ENCODE data around the gene CLDN9. TPM values are rescaled to one million over a fixed set of nuclear protein-coding genes. Genes with fewer than 3 reads are reported as not detected.
A peak's percentile ranks its signal among the peaks of the same experiment; 100 is the strongest.

CLDN9 gene
- total RNA-seq, 1 experiment from 2014 or later, result 1.3 TPM

GRCh38 chr16:3044708-3045107, 32.0 kb downstream of the CLDN9 start:
- Histone ChIP-seq H3K4ac (ENCODE audit: low read depth, low read length) (no peak overlapping the region), H4K8ac (replicated peaks; ENCODE audit: insufficient read length, low read depth, low read length) (no peak overlapping the region)

More at GRCh38 chr16:3044708-3045107, 32.0 kb downstream of the CLDN9 start:
- H2BK15ac ChIP-seq (ENCODE audit: low read depth, low read length), result no peak overlapping the region
- WGBS (ENCODE audit: extremely low coverage, insufficient read length, low lambda C conversion rate), result no CpG with 5 or more reads among the region's 6 CpGs
- no peak overlapping the region for H2BK5ac ChIP-seq (ENCODE audit: insufficient read length, low read length)
- no peak overlapping the region for H3K27ac ChIP-seq (ENCODE audit: insufficient read length, low read depth, low read length)
- no peaks in the 10 kb centered on the region for H3K27me3 ChIP-seq (ENCODE audit: insufficient read depth, low read length)
- no peak overlapping the region for H3T11ph ChIP-seq (ENCODE audit: low read length)
- H3K4me2 ChIP-seq (ENCODE audit: insufficient read depth, insufficient read length, low read length), result no peak overlapping the region
- H3K23me2 ChIP-seq (ENCODE audit: insufficient read length, low read depth, low read length, poor library complexity, severe bottlenecking), result peaks cover 20% of the 10 kb centered on the region
- peaks cover 57% of the 10 kb centered on the region for H3K27me3 Mint-ChIP-seq (ENCODE audit: low read depth)
- no peaks in the 10 kb centered on the region for H3K9me3 ChIP-seq (ENCODE audit: control insufficient read depth, low read depth, low read length)
- H3K4me3 Mint-ChIP-seq, result peak overlapping the region; percentile 79 to 91
- H2BK20ac ChIP-seq (ENCODE audit: low read depth, low read length, poor library complexity, severe bottlenecking), result no peak overlapping the region
- H3K23ac ChIP-seq (ENCODE audit: insufficient read length, low read depth, low read length), result no peak overlapping the region
- H3K79me2 ChIP-seq (ENCODE audit: insufficient read depth, low read length), result no peaks in the 10 kb centered on the region
- DNase-seq, result no peak
- H4K5ac ChIP-seq (ENCODE audit: insufficient read length, low read depth, low read length), result no peak overlapping the region
- TF ChIP-seq CTCF (conservative IDR thresholded peaks at IDR 0.05), result no peak
- H3K9me3 Mint-ChIP-seq, result peaks cover 0 to 3% of the 10 kb centered on the region in 2 experiments; a peak in 2 of 5 replicates
- no peak overlapping the region for H2BK120ac ChIP-seq (ENCODE audit: low read depth, low read length, poor library complexity, severe bottlenecking)
- H4K20me1 ChIP-seq (ENCODE audit: control insufficient read depth, insufficient read depth, insufficient read length), result no peaks in the 10 kb centered on the region
- H3K4me1 ChIP-seq (ENCODE audit: insufficient read depth, low read length), result no peaks in the 10 kb centered on the region
- no peak overlapping the region for H3K9ac ChIP-seq (ENCODE audit: extremely low read depth, insufficient read length, low read length)
- peaks cover 5 to 16% (median 10%) of the 10 kb centered on the region in 3 experiments; a peak in 5 of 7 replicates for H3K36me3 Mint-ChIP-seq (ENCODE audit: insufficient read depth in 1 of 3, low read depth in 3 of 3)
- 0 out of 7 replicates have a peak overlapping the region, but pooled peaks of 1 of the 3 experiments have one; percentile 40 for H3K27ac Mint-ChIP-seq
- no peaks in the 10 kb centered on the region for H3K79me1 ChIP-seq (ENCODE audit: insufficient read depth, low read depth, low read length, poor library complexity, severe bottlenecking)
- no peak overlapping the region for H3K18ac ChIP-seq (ENCODE audit: insufficient read length, low read depth, low read length)
- H3K4me1 Mint-ChIP-seq, result peaks cover 2 to 11% of the 10 kb centered on the region in 2 experiments; a peak in 3 of 4 replicates
- H3K56ac ChIP-seq (ENCODE audit: insufficient read length, low read depth, low read length), result no peak overlapping the region
- H4K91ac ChIP-seq (ENCODE audit: insufficient read length, low read depth, low read length), result no peak overlapping the region
- H2BK12ac ChIP-seq (ENCODE audit: insufficient read length, low read depth, low read length), result no peak overlapping the region
- H3K14ac ChIP-seq (ENCODE audit: insufficient read depth, low read length), result no peak overlapping the region
- H2AK5ac ChIP-seq (ENCODE audit: insufficient read length, low read length), result no peak overlapping the region
- no peak overlapping the region for H2AFZ ChIP-seq (ENCODE audit: low read length)
